Right cardiac atrium (tissue), 5 donors: Measurements from ENCODE around the gene C12orf75. TPM values are rescaled to one million over a fixed set of nuclear protein-coding genes. Genes with fewer than 3 reads are reported as not detected.

ENCODE experiments used
- ATAC-seq, 2 donors: fragments of 200-7000 bp; cut with Tn5 transposase; one replicate each; pipeline versions ENCODE4 v1.8.0 to v1.9.1; 2020; ENCODE audit warnings: moderate library complexity in 2 of 2, mild to moderate bottlenecking in 1 of 2
- DNase-seq, 3 donors: peaks; one replicate each; pipeline ENCODE4 v3.0.0-alpha.2; 2020
- H3K27ac ChIP-seq: one replicate; pipeline ENCODE4 v1.5.1; 2013; ENCODE audit warnings: mild to moderate bottlenecking, low read length, control low read depth, moderate library complexity
- H3K27me3 ChIP-seq: one replicate; pipeline ENCODE4 v1.6.1; 2013; ENCODE audit not compliant: control insufficient read depth, insufficient read depth
- H3K4me1 ChIP-seq: one replicate; pipeline ENCODE4 v1.6.1; 2013; ENCODE audit warnings: low read length; ENCODE audit not compliant: control insufficient read depth, insufficient read depth
- H3K4me3 ChIP-seq: one replicate; pipeline ENCODE4 v1.5.1; 2013; ENCODE audit warnings: low read length, control low read depth
- H3K9me3 ChIP-seq: one replicate; pipeline ENCODE4 v1.6.1; 2013; ENCODE audit warnings: low read length; ENCODE audit not compliant: control insufficient read depth
- WGBS: extraction: QIAGEN DNeasy Blood & Tissue Kit; methylation state at CpG from one replicate; pipeline ENCODE4 v1.1.7; 2013; 5-methylcytosine and 5-hydroxymethylcytosine counted together
- intact Hi-C, 4 donors: fragments of 100-400 bp; cut with DNase I; formaldehyde crosslinking; loops; one replicate each; pipeline versions ENCODE4 v1.11.0 to v1.14.0; 2022 to 2023
- polyA plus RNA-seq: library from polyadenylated mRNA; stranded (reverse); fragments of 200-250 nt; gene quantifications from one replicate; pipeline ENCODE4 v1.2.3, GENCODE V29; 2013
- total RNA-seq, 4 donors: library from RNA; stranded (reverse); fragmentation: NEBNext Ultra II Directional; extraction: Animal tissue kit (Norgen Biotek cat#: 25700); gene quantifications; one replicate each; pipeline ENCODE4 v1.2.1, GENCODE V29; 2021
- donor health status: healthy with polysubstance abuse.
- donor health status: DM: no; HTN: yes; CAD: no.
- donor health status: DM: no; HTN: no; CAD: no.
- donor health status: DM: no; HTN: yes; CAD: no; lungs with severe emphysema.
- donor health status: DM: yes; HTN: yes; CAD: no.

Gene C12orf75
- total and polyA plus RNA-seq, 5 donors, result 1.5 to 2.1 (median 1.7) TPM

- intact Hi-C loops, result no loop called here
- DNase-seq, result no peak
- H3K27ac ChIP-seq, result no peak overlapping the region
These were observed 22.6 kb downstream of the C12orf75 start for GRCh38 chr12:105352940-105353635.

GRCh38 chr12:105355752-105356151, 25.3 kb downstream of the C12orf75 start:
- Histone ChIP-seq H3K4me3 (no peak overlapping the region), H3K9me3 (no peaks in the 10 kb centered on the region), H3K27me3 (no peaks in the 10 kb centered on the region), H3K4me1 (no peaks in the 10 kb centered on the region), H3K27ac (no peak overlapping the region)
- intact Hi-C loops, result no loop called here
- ATAC-seq, result no peak
- no peak for DNase-seq

More at GRCh38 chr12:105352940-105353635, 22.6 kb downstream of the C12orf75 start:
- H3K4me3 ChIP-seq, result no peak overlapping the region
- no peaks in the 10 kb centered on the region for H3K4me1 ChIP-seq
- ATAC-seq, result peak; percentile 64 to 79
- WGBS, result 57% methylated on average over 9 of the region's 9 CpGs
- H3K9me3 ChIP-seq, result no peaks in the 10 kb centered on the region
- no peaks in the 10 kb centered on the region for H3K27me3 ChIP-seq

- H3K4me3 ChIP-seq, result no peak overlapping the region
- no peak overlapping the region for H3K27ac ChIP-seq
- no peak for DNase-seq
- H3K4me1 ChIP-seq, result no peaks in the 10 kb centered on the region
- H3K27me3 ChIP-seq, result no peaks in the 10 kb centered on the region
- WGBS, result 49% methylated on average over 6 of the region's 6 CpGs
- no peak for ATAC-seq
- no peaks in the 10 kb centered on the region for H3K9me3 ChIP-seq
- intact Hi-C loops, result no loop called here
These were observed 26.7 kb downstream of the C12orf75 start for GRCh38 chr12:105357162-105357691.

GRCh38 chr12:105358789-105359188, 28.3 kb downstream of the C12orf75 start:
- intact Hi-C loops, result no loop called here
- no peaks in the 10 kb centered on the region for H3K4me1 ChIP-seq
- no peaks in the 10 kb centered on the region for H3K27me3 ChIP-seq
- no peak overlapping the region for H3K27ac ChIP-seq
- H3K9me3 ChIP-seq, result no peaks in the 10 kb centered on the region
- DNase-seq, result no peak
- ATAC-seq, result peak; percentile 28 to 38
- no peak overlapping the region for H3K4me3 ChIP-seq
- 78% methylated on average over 7 of the region's 7 CpGs for WGBS

GRCh38 chr12:105359856-105360255, 29.4 kb downstream of the C12orf75 start:
- no peaks in the 10 kb centered on the region for H3K4me1 ChIP-seq
- DNase-seq (no peak), ATAC-seq (no peak)
- no peak overlapping the region for H3K27ac ChIP-seq
- H3K27me3 ChIP-seq, result no peaks in the 10 kb centered on the region
- intact Hi-C loops, result no loop called here
- H3K4me3 ChIP-seq, result no peak overlapping the region
- H3K9me3 ChIP-seq, result no peaks in the 10 kb centered on the region
- 44% methylated on average over 1 of the region's 1 CpG for WGBS

- no peaks in the 10 kb centered on the region for H3K4me1 ChIP-seq
- ATAC-seq (no peak), DNase-seq (no peak)
- no peaks in the 10 kb centered on the region for H3K9me3 ChIP-seq
- 79% methylated on average over 3 of the region's 3 CpGs for WGBS
- H3K27me3 ChIP-seq, result no peaks in the 10 kb centered on the region
- no peak overlapping the region for H3K4me3 ChIP-seq
- no peak overlapping the region for H3K27ac ChIP-seq
- intact Hi-C loops, result no loop called here
These were observed 33.4 kb downstream of the C12orf75 start for GRCh38 chr12:105363890-105364289.

- no peaks in the 10 kb centered on the region for H3K4me1 ChIP-seq
- DNase-seq (no peak), ATAC-seq (no peak)
- intact Hi-C loops, result no loop called here
- no peaks in the 10 kb centered on the region for H3K9me3 ChIP-seq
- 69% methylated on average over 3 of the region's 3 CpGs for WGBS
- H3K27me3 ChIP-seq, result no peaks in the 10 kb centered on the region
- H3K4me3 ChIP-seq, result no peak overlapping the region
- H3K27ac ChIP-seq, result no peak overlapping the region
These were observed 34.7 kb downstream of the C12orf75 start for GRCh38 chr12:105365231-105365630.

- intact Hi-C loops, result no loop called here
- H3K9me3 ChIP-seq, result no peaks in the 10 kb centered on the region
- no peaks in the 10 kb centered on the region for H3K27me3 ChIP-seq
- H3K4me3 ChIP-seq, result no peak overlapping the region
- no peaks in the 10 kb centered on the region for H3K4me1 ChIP-seq
- no peak for DNase-seq
- no peak overlapping the region for H3K27ac ChIP-seq
- WGBS, result 72% methylated on average over 6 of the region's 6 CpGs
- no peak for ATAC-seq
These were observed 37.7 kb downstream of the C12orf75 start for GRCh38 chr12:105368047-105368646.

- Histone ChIP-seq H3K9me3 (no peaks in the 10 kb centered on the region), H3K27ac (no peak overlapping the region), H3K4me3 (no peak overlapping the region), H3K27me3 (no peaks in the 10 kb centered on the region), H3K4me1 (no peaks in the 10 kb centered on the region)
- no peak for DNase-seq
- ATAC-seq, result no peak
- intact Hi-C loops, result no loop called here
- 67% methylated on average over 3 of the region's 3 CpGs for WGBS
These were observed 38.5 kb downstream of the C12orf75 start for GRCh38 chr12:105369014-105369413.

- DNase-seq (no peak), ATAC-seq (no peak)
- intact Hi-C loops, result loop anchor here in 1 of 4 donors (10.0 kb wide), 1 partner anchor 90 kb away; no protein-coding TSS in a partner anchor
- 76% methylated on average over 1 of the region's 1 CpG for WGBS
- Histone ChIP-seq H3K27me3 (no peaks in the 10 kb centered on the region), H3K9me3 (no peaks in the 10 kb centered on the region), H3K27ac (no peak overlapping the region), H3K4me3 (no peak overlapping the region), H3K4me1 (no peaks in the 10 kb centered on the region)
These were observed 43.8 kb downstream of the C12orf75 start for GRCh38 chr12:105374303-105374702.

GRCh38 chr12:105377077-105377476, 46.6 kb downstream of the C12orf75 start:
- 84% methylated on average over 4 of the region's 4 CpGs for WGBS
- no peaks in the 10 kb centered on the region for H3K27me3 ChIP-seq
- ATAC-seq (no peak), DNase-seq (no peak)
- no peaks in the 10 kb centered on the region for H3K9me3 ChIP-seq
- intact Hi-C loops, result loop anchor here in 1 of 4 donors (10.0 kb wide), 1 partner anchor 92 kb away; no protein-coding TSS in a partner anchor
- no peaks in the 10 kb centered on the region for H3K4me1 ChIP-seq
- no peak overlapping the region for H3K4me3 ChIP-seq
- no peak overlapping the region for H3K27ac ChIP-seq
